Activated CD4-positive, alpha-beta T cell treated with anti-CD3 and anti-CD28 coated beads, Interleukin-2, Interleukin-6, amounts not matched to agents 100 ng/mL and 50 ng/mL, durations not matched to agents 16 hours and 8 hours (primary cell): ENCODE measurements around the gene ME3.

Source experiments
- DNase-seq: peaks from one replicate; pipeline ENCODE4 v3.0.0-alpha.2; 2020

The ME3 gene

GRCh38 chr11:86617502-86617901, 54.9 kb downstream of the ME3 start:
- DNase-seq = no peak

GRCh38 chr11:86615487-86615886, 56.9 kb downstream of the ME3 start:
- DNase-seq = no peak

DNA sequence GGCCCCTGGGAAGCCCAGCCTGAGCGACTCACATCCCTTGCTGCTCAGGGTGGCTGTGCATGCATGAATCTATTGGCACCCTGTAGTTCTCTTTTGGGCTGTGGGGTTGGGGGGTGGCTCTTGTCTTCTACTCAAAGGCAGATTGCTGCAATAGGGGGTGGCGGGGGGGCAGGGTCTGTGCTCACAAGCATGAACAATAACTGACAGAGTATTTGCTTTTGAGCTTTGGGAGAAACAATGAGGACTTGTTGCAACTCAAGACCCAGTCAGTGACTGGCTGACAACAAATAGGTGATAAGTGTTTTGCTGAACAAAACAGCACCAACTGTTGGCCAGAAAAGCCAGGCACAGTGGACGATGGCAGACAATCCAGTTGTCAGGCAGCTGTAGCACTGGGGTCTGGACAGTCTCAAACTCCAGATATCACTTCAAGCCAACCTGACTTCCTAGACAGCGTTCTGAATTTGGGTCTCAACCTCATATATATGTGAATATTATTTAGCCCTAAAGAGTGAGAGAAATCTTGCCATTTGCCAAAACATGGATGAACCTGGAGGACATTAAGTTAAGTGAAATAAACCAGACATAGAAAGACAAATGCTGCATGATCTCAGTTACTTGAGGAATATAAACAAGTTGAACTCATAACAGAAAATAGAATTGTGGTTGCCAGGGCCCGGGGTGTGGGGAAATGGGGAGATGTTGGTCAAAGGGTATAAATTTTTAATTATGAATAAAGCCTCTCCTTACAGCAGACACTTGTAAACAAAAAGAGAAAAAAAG, 61.7 kb downstream of the ME3 start:
- DNase-seq = no peak

GRCh38 chr11:86608251-86608799, 64.1 kb downstream of the ME3 start:
- DNase-seq = peak; percentile 73

DNA sequence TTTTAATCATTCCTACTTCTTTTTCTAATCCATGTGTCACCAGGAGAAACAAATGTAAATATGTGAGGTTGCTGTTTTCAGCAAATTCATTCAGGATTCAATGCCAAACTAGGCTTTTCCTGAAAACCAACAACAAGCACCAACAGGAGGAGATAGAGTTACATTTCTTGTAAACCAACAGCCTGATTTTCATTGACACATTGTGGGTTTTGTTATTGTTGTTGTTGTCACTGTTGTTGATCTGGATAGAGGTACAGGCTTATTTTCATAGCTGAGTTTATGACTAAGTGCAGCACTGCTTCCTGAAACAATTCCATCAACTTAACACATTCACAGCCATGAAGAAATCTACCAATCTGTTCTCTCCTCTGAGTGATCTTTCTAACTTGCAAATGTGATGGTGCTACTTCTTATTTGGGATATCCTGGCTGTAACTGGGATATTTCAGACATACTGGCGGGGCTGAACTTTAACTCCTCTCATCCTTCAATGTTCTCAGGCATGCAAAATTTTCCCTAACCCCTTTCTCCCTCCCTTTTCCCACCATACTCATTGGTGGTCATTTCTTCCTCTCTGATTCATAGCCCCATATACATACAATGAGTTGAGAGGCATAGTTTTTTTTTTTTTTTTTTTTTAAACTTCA, 65.5 kb downstream of the ME3 start:
- DNase-seq = no peak

GRCh38 chr11:86606270-86606835, 66.1 kb downstream of the ME3 start:
- no peak for DNase-seq

DNA sequence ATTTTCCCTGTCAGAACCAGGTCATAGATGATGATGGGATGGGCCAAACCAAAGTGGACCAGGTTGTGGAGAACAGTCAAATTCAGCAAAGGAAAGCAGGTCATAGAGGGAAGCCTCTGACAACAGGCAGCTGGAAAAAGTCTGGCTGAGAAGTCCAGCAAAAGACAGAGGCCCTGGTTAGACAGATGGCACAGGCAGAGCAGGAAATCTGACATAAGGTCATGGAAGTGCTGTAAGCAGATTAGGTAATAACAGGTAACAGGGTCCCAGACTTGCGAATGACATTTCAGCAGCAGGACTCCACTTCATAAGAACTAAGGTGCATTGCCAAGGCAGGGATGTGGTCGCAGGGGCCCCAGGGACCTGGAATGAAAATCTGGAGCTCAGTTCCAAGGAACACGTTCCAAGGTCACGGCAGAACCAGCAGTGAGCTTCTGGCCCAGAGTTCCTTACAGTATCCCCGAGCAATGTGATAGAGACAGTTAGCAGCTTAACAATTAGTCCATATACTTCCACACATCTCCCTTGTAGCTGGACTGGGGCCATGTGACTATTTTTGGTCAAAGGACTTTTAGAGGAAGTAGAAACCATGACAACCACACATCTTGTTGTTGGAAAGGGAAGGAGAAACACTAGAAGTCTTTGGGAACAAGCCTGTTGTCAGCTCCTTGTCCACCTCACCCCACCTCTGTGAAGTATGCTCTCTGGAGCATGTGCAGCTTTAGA, 75.4 kb downstream of the ME3 start:
- DNase-seq = no peak

DNA sequence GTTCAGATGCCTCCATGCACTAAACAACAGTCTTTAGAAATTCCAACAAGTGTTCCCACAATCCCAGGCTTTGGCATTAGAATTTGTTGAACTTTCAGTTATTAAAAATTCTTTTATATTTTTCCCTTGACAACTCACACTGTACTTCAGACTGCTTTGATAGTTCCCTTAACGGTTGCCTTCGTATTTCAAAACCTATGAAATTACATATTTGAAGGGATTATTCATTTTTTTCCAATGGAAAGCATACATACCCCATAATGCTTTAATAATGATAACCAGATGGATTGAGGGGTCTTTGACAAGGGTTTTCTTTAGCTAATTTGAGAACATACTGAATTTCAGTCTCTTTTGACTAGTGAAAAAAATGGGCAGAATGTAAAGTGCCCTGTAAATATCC, 76.5 kb downstream of the ME3 start:
- DNase-seq = no peak

DNA sequence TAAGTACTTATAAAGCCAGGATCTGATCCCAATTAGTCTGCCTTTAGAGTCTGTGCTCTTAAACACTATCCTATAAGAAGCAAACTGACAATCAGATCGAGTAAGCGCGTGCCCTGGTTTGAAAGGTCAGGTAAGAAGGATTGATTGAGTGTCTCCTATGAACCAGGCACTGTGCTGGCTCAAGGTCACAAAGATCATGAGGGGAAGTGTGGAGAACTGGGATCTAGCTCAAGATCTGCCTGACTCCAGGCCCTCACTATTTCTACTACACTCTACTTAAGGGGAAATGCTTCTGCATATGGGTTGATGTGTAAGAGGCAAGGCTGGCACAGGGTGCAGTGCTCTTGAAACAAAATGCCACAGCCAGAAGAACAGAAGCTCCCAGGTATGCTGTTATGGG, 77.0 kb downstream of the ME3 start:
- no peak for DNase-seq

- DNase-seq = no peak
Observed at GRCh38 chr11:86594746-86595145, 77.7 kb downstream of the ME3 start.

DNA sequence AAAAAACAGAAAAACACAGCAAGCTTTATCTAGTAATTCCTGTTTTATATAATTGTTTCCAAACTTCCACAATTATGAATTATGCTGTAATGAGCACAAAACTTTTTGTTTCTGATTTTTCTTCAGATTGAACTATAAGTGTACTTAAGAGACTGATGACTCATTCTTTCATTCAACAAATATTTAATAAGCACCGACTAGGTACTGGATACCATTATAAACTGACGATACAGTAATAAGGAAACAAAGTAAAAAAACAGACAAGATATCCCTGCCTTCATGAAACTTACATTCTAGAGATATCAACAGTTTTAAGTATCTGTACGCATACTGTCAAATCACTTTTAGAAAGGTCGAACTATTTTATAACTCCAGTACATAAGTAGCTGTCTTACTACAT, 78.6 kb downstream of the ME3 start:
- DNase-seq = no peak

DNA sequence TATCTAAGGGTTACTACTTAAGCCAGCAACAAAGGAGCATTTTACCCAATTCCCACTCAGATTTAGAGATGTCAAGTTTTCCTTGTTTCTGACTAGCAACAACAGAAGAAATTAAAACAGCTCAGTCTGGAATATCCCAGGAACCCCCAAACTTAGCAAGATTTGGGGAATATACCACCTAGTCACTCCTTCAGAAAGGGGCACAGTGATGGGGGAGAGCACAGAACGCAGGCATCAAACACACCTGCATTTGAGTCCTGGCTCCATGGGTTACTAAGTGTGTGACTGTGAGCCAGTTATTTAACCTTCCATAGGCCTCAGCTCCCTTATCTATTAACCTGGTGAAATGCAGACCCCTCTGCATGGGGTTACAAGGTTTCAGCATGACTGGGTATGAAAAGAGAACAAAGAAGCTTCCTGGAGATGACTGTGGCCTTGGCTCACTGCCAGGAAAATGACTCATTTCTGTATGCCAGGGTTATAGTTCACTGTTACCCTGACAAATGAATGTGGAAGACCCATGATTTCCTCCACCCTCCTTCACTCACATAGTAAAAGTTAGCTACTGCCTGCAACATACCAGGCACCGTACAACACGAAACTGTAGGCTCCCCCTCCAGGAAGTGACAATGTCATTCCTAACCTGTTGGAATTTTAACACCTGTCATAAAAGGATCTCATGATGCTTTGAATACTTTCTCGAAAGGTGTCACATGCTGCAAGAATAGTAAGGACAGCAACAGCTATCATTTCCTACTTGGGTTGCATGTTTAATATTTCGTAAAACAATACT, 79.6 kb downstream of the ME3 start:
- peak; percentile 97 for DNase-seq

DNA sequence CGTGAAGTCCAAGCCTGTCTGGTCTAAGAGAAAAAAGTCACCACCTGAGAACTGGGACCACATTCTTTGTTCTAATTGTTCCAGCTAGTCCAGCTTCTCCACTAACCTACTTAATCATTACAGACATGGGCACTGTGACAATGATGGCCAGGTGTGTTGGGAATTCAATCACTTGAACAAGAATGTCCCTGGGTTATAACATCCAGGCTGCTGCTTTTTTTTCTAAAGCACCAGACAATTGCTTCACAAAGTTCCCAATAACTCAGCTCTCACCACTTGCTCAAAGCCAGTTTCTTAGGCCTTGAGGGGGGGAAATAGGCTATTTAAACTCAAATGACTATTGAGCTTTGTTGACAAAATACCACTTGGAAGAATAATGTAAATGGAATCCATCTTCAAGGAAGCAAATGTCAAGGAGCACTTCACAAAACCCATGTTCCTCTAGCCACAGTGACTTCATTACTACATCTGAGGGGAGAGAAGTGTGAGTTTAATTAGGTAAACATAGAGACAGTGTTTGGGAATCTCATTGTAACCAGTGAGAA, 80.3 kb downstream of the ME3 start:
- DNase-seq = no peak

DNA sequence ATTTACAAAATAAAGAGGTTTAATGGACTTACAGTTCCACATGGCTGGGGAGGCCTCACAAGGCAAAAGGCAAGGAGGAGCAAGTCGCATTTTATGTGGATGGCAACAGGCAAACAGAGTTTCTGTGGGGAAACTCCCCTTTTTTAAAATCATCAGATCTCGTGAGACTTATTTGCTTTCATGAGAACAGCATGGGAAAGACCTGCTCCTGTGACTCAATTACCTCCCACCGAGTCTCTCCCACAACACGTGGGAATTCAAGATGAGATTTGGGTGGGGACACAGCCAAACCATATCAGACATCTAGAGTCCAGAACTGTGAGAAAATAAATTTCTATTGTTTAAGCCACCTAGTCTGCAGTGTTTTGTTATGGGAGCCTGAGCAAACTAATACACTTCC, 80.8 kb downstream of the ME3 start:
- DNase-seq = peak; percentile 7

- no peak for DNase-seq
Observed at GRCh38 chr11:86589856-86590589, 82.4 kb downstream of the ME3 start.

DNA sequence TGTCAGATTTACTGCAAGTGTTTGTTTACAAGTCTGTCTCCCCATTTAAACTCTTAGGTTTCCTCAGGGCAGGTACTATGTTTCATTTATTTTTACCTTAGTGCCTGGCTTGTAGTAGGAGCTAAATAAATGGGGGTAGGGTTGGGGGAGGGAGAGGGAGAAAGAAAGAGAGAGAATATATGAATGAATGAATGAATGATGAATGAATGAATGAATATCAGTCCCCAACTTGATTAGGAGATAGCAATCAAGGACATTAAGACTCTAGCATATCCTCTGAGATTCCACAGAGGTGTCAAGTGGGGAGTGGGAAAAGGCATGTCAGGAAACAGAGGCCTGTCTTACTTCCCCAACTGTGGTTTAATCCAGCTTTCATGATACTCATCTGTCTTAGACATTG, 83.2 kb downstream of the ME3 start:
- no peak for DNase-seq

DNA sequence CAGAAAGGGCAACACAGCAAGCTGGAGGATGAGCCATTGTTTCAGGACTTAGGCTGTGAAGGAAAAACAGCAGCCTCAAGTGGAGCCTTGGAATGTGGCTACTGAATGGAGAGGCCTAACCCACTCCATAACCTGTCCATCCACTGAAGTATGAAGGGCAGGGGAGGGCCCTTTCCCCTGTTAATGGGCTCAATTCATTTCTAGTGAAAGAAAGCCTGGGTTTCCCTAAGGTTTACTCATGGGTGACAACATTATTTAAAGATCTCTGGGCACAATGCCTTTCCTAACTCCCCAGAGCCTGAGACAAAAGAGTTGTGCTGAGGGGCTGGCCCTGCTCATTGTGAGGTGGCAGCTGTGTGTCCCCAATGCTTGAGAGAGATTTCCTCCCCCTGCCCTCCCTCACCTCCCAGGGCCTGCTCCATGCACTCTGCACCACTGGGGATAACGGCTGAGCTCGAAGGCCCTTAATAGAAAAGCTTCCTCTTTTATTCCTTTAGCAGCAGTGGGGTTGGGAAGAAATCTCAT, 83.8 kb downstream of the ME3 start:
- no peak for DNase-seq

DNA sequence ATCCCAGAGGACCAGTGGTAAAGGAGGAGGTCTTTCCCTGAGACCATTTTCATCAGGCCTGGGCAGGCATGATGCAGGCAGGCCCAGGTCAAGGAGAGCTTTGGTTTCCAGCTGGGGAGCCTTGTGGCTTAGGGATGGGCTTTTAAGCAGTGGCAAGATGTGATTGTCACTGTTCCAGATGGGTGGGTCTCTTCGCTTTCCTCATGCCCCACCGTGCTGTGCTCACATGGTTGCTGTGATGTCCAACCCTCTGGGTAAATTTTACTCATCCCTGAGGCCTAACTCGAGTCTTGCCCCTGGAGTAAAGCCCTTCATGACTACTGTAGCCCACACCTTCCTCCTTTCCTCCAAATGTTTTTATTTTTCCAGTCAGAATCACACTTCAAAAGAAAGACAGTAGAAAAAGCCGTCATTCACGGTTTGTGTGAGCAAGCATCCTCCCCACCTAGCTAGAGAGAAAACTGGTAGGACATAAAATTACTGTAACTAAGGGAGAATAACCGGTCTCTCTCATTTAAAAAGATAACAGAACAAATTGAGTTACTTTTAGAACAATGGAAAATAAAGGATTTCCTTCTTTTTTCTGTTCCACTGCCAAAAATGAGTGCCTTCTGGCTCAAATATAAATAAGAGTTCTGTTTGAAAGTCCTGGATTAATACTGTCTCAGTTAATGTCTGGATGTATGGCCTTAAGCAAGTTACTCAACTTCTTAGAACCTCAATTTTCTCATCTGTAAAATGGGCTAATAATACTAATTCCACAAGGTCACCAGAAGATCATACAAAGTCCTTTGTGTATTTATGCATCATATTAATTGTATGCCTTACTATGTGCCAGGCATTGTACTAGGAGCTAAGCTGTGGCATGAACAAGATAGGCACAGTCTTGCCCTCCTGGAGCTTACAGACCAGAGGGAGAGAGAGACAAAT, 84.9 kb downstream of the ME3 start:
- no peak for DNase-seq

DNA sequence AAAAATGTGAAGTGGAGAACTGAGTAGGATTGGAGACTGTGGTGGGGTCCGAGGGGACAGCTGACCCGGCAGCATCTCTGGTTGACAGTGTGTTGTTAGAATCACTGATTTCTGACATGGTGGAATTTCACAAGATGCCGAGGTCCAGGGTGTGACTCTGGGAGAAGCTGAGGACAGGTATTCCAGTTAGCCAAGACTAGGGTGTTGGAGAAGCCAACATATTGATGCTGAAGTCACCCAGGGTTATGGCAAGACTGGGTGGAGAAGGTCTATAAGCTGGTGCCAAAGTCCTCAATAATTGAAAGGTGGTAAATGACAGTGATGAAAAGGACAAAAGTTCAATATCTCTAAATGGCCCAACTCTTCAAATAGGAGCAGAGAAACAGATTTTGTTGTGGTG, 86.1 kb downstream of the ME3 start:
- DNase-seq = no peak

GRCh38 chr11:86582898-86583297, 89.5 kb downstream of the ME3 start:
- no peak for DNase-seq
